Muscle of back (tissue), 11 donors: ENCODE measurements around the gene KNDC1. TPM values are rescaled to one million over a fixed set of nuclear protein-coding genes. Genes with fewer than 3 reads are reported as not detected.

Source experiments
- DNase-seq, 3 donors: peaks; one replicate each; pipeline versions ENCODE4 v3.0.0 to v3.0.0-alpha.2; 2013
- polyA plus RNA-seq, 10 donors: library from polyadenylated mRNA; unstranded; fragments of 120-200 nt; gene quantifications; one replicate each; pipeline ENCODE4 v1.2.1, GENCODE V29; 2013; ENCODE audit not compliant: insufficient read length in 10 of 10

The KNDC1 gene
- polyA plus RNA-seq, 10 donors: 1.4 to 7.5 (median 4.1) TPM

GRCh38 chr10:133177380-133178157 is 17.6 kb downstream of the KNDC1 start:
- no peak for DNase-seq

DNA sequence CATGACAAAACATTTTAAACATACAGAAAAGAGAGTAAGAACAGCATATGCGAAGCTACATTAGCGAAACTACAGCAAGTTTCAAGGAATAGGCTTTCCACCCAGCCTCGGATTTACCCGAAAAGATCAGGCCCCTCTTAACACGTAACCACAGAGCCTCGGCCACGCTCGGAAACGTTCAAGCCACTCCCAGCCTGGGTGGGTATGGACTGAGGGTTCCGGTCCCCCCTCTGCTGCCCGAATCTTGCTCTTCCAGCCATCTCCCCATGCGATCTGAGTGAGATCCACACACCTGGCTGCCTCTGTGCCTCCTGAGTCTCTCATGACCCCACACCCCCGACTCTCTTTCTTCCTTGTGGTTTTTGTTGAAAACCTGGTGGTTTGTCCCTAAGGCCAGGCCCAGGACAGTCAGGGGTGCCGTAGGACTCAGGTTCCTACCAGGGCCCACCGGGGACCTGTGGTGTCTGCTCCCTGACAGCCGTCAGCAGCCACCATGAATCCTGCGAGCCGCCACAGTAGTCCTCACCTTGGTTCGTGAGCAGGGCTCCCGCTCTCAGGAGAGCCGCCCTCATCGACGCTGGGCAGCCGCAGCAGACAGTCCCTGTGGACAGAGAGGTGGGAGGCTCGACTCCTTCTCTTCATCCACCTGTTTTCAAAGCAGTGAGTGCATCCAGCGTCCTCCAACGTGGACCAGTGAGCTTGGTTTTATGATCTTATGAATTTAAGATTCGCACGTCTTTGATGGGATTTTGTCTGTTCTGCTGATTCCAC is 18.5 kb downstream of the KNDC1 start:
- DNase-seq: no peak

- DNase-seq: no peak
Measured at GRCh38 chr10:133179128-133179520, 19.1 kb downstream of the KNDC1 start.

DNA sequence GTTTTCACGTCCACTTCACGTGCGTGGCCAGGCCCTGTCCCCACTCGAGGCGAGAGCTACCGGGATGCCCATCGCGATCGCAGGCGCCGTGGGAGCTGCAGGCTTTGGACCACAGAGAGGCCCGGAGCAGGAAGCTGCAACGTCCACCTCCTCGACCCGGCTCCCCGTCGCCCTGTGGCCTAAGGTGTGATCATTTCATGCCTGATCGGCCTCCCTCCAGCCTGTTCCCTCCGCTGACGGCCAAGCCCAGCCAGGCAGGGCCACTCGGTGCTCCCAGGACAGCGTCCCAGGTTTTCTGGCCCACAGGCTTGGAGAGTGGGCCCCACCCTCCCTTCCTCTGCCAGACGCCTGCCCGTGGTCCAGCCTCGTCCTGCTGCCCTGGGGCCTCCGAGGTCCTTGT is 19.6 kb downstream of the KNDC1 start:
- no peak for DNase-seq

- no peak for DNase-seq
Measured at GRCh38 chr10:133180192-133180964, 20.4 kb downstream of the KNDC1 start.

DNA sequence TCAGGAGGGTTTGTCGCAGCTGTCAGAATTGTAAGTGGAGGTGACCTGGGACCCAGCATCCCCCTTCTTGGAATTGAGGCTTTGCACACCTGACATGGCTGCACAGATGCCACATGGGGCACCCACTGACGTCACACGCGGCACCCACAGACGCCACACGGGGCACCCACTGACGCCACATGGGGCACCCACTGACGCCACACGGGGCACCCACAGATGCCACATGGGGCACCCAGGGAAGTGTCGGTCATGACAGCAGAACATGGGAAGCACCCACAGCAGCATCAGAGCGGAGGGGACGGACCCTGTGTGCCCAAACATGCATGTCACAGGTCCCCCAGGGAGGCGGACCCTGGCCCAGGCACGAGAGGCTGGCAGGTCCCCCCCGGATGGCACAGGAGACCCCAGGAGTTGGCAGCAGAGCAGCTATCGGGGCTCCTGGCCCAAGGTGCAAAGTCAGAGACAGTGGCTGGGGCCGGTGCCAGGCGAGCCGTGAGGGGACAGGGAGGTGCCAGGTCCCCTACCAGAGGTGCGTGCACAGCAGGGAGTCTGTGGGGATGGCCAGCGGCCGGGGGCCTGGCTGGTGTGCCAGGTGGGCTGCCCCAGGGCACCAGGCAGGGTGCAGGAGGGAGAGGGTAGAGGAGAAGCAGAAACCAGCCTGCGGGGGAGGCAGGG is 21.1 kb downstream of the KNDC1 start:
- no peak for DNase-seq

DNA sequence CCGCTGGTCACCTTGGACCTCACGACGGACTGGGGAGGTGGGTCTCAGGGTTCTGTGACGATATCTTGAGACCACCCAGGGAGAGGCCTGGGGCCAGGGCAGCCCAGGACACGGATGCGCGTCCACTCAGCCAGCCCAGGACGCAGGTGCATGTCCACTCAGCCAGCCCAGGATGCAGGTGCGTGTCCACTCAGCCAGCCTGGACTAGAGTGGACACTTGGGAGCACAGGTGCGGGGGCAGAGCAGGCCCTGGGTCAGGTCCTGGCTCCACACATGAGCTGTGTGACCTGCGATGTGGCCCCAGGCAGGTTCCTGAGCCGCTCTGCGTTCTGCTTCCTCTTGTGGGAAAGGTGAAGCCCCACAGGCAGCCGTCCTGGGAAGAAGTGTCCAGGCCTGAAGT is 22.2 kb downstream of the KNDC1 start:
- no peak for DNase-seq

DNA sequence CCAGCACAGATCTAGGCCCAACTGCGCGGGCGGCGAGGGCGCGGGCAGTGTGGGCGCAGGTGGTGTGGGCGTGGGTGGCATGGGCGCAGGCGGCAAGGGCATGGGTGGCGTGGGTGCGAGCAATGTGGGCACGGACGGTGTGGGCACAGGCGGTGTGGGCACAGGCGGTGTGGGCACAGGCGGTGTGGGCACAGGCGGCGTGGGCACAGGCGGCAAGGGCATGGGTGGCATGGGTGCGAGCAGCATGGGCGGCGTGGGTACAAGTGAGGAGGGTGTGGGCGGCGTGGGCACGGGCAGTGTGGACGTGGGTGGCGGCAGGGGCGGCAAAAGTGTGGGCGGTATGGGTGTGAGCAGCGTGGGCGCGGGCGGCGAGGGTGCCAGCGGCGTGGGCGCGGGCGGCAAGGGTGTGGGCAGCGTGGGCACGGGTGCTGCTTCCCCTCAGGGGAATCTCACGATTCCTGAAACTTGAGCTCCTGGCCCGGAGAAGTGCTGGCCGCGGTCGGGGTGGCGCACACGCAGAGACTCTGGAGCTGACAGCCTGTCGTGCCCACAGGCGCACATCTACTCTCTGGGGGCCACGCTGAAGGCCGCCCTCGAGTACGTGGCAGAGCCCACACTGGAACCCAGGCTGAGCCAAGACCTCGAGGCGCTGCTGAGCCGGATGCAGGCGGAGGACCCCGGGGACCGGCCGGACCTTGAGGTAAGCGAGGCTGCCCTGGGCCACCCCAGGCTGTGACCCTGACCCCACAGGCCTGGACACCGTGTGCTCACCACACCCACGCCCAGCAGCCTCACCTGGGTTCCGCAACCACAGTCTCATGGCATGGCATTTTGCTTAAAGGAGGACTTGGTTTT is 23.0 kb downstream of the KNDC1 start:
- no peak for DNase-seq

DNA sequence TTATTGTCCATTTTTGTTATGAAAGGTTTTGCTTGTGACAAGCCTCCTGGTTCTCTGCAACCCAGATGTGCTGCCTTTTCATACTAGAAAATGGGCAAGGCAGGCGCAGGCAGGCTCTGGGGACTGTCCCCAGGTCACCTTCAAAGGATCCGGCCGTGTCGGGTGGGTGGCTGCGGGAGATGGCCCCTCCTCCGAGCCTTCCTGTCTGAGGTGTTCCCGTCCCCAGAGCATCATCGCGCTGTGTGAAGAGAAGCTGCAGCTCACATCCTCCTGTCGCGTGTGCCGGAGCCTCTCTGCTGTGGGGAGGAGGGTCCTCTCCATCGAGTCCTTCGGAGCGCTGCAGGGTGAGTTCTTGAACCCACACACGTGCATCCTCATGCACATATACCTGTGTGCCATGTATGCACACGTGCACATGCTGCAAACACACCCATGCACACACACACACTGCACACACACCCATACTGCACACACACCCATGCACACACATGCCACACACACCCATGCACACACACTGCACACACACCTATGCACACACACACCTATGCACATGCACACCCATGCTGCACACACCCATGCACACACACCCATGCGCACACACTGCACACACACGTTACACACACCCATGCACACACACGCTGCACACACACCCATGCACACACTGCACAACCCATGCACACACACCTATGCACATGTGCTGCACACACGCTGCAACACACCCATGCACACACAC is 23.8 kb downstream of the KNDC1 start:
- DNase-seq: no peak

DNA sequence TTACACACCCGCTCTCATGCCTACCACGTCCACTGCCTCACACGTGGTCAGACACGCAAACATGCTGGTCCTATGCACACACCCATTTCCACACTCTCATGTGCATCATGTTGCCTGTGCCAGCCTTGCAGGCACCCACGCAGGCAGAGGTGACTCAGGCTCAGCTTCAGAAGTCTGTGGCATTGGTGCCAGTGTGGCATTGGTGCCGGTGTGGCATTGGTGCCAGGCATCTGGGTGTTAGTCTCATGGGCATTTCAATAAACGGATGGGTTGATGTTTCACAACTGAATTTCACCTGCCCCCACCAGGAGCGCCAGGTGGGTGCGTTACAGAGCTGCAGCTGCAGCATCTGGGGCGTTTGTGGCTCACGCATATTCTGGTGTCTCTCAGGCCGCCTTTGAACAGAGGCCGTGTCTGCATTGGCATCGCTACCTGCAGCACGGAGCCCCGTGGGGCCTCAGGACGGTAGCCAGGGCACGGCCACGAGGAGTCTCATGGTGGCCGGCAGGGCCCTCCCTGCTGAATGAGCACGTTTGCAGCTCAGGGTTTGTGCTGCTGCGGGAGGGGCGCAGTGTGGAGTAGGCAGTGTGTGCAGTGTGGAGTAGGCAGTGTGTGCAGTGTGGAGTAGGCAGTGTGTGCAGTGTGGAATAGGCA is 24.7 kb downstream of the KNDC1 start:
- no peak for DNase-seq

DNA sequence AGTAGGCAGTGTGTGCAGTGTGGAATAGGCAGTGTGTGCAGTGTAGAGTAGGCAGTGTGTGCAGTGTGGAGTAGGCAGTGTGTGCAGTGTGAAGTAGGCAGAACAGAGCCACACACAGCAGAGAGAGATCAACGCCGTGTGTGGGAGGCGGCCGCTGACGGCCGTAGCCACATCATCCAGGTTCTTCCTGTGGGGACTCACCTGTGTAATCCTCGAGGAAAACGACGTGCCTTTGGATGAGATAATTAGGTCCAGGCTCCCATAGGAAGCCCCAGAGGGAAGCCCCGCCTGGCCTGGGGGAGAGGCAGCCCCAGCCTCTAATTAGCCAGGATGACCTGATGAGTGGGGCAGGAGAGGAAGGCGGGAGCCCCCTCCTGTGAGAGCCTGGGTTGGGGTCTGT is 25.4 kb downstream of the KNDC1 start:
- DNase-seq: no peak

DNA sequence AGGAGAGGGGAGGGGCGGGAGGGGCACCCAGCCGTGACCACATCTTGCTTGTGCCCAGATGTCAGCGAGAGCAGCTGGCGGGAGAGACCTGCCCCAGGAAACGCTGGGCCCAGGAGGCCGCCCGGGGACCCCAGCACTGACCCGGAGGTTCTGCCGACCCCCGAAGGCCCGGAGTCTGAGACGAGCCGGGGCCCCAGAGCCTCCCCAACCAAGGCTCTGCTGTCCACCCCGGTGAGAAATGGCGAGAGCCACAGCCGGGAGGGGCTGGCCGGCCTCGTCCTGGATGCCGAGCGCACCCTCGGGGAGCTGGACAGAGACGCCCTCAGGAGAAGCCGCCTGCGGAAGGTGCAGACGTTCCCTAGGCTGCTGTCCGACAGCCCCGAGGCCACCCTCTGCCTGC is 25.9 kb downstream of the KNDC1 start:
- peak in 1 of 3 donors; percentile 34 for DNase-seq

DNA sequence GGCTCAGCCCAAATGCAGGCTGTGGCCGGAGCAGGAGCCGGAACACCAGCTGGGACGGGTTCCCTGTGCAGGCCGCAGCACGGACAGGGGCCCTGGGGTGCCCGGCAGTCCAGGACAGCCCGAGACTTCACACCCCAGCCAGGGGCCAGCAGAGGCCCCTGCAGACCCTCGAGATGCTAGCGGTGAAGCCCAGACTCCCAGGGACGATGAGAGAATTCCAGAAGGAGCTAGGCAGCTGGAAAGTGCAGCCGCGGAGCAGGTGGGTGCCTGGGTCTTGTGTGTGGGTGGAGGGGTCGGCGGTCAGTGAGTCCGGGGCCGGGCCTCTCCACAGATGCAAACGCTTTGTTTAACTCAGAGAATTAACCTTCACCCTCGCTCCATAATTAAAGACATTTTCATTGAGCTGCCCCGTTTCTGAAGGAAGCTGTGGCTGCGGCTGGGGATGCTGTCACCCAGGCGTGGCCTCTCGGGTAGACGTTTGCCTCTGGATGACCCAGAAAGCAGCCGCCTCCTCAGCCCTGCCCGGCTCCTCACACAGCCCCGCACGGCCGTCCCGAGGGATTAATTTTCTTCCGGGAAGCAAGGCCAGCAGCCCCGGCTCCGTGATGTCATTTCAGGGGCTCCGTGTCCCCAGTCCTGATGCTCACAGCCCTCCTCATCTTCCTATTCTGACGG is 26.5 kb downstream of the KNDC1 start:
- DNase-seq: peak in 2 of 3 donors; percentile 40 to 59

- no peak for DNase-seq
Measured at GRCh38 chr10:133187091-133187905, 27.3 kb downstream of the KNDC1 start.

DNA sequence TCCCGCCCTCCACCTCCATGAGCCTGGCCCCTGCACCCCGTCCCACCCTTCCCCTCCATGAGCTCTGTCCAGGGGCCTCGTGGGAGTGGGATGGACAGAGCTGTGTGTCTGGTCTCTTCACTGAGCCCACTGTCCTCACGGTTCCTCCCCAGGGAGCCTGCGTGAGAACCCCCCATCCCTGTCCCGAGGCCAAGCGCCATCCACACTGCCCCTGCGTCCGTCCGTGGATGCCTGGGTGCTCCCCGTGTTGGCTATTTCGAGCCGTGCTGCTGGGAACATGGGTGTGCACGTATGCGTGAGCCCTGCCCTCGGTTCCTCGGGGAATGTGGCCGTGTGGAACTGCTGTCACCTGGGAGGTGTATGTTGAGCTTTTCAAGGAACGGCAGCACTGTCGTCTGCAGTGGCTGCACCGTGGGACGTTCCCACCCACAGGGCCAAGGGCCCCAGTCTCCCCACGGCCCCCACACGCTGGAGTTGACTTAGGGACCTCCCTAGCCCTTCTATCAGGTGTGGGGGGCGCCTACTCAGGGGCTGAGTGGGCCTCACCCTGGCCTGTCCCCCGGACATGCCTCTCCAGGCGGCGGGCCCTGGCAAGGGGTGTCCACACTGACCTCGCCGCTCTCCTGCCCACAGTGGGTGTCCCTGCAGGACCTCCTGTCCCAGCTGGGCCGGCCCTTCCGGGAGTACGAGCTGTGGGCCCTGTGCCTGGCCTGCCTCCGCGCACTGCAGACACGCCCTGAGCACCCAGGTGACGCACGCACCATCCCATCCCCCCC is 28.1 kb downstream of the KNDC1 start:
- no peak for DNase-seq

- no peak for DNase-seq
Measured at GRCh38 chr10:133189256-133189655, 29.2 kb downstream of the KNDC1 start.

- no peak for DNase-seq
Measured at GRCh38 chr10:133189726-133190125, 29.7 kb downstream of the KNDC1 start.
